Fibroblast of lung (primary cell): ENCODE results near the gene ULBP2.

Source experiments
- EZH2 ChIP-seq: IDR thresholded peaks from 2 replicates; pipeline ENCODE4 v1.5.1; 2012; ENCODE audit warnings: low read length, control low read depth, mild to moderate bottlenecking; ENCODE audit errors: missing control alignments
- TF ChIP-seq, protein P1 (sequence below), 2 donors: IDR thresholded peaks in 1 of 2; conservative IDR thresholded peaks in 1 of 2; 1 replicate in 1 of 2; 2 replicates in 1 of 2; pipeline ENCODE4 v1.5.1; 2011 to 2012; ENCODE audit warnings: low read length in 2 of 2, control low read depth in 1 of 2, inconsistent platforms in 1 of 2, low read depth in 1 of 2, mild to moderate bottlenecking in 1 of 2

DNA sequence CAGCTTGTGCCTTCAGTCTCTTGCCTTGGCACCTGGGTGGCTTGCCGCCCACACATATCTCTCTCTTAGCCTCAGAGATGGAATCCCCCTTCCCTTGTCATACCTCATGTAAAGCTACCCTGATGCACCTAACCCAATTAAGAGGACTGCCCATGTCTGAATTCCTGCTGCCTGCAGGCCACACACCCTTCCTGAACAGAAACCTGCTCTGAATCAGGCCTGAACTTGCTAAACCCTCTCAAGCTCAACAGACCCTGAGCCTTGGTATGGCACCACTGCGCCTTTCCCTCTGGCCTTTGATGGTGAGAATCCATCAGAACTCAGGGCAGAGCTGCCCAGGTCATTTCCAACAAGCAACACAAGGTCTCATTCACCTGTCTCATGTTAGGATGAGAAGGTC, 24.1 kb upstream of the ULBP2 start:
- TF ChIP-seq, protein P1, sequence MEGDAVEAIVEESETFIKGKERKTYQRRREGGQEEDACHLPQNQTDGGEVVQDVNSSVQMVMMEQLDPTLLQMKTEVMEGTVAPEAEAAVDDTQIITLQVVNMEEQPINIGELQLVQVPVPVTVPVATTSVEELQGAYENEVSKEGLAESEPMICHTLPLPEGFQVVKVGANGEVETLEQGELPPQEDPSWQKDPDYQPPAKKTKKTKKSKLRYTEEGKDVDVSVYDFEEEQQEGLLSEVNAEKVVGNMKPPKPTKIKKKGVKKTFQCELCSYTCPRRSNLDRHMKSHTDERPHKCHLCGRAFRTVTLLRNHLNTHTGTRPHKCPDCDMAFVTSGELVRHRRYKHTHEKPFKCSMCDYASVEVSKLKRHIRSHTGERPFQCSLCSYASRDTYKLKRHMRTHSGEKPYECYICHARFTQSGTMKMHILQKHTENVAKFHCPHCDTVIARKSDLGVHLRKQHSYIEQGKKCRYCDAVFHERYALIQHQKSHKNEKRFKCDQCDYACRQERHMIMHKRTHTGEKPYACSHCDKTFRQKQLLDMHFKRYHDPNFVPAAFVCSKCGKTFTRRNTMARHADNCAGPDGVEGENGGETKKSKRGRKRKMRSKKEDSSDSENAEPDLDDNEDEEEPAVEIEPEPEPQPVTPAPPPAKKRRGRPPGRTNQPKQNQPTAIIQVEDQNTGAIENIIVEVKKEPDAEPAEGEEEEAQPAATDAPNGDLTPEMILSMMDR (conservative IDR thresholded peaks at IDR 0.05 in 1 of 2, IDR thresholded peaks at IDR 0.05 in 1 of 2; ENCODE audit: low read depth in 1 of 2, low read length in 2 of 2) = no peak
- TF ChIP-seq EZH2 = no peak
